ENCODE data around the gene EXOC3. TPM values are rescaled to one million over a fixed set of nuclear protein-coding genes. Genes with fewer than 3 reads are reported as not detected.

The EXOC3 gene
- total RNA-seq, 1 donor from 2014 or later: 23.8 TPM

DNA sequence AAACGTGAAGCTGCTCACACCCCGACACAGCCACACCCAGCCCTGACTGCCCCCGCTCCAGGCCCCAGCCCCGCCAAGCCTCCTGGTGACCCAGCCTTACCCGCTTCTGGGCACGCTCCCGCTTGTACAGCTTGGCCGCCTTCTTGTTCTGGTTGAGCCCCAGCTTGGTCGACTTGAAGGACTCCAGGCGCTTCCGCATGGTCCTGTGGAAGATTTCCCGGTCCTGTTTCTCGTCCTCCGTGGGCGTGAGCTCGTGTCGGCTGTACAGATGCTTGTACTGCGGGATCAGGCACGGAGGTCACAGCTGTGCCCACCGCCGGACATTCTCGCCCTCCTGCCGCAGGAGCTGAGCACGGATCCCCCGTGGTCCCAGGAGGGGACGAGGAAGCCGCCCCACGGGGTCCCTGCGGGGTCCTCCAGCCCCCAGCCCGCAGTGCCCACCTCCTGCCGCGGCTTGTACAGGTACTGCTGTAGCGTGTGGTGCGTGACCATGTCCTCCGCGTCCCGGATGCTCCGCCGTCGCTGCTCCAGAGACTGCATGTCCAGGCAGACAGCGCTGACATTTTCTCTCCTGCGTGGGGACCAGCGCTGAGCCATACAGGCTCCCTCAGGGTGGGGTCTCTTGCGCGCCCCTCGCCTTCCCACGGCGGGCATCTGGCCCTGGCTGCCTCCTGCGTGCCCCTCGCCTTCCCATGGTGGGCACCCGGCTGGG, 33.3 kb downstream of the EXOC3 start:
- no peak for TF ChIP-seq CTCF (conservative IDR thresholded peaks at IDR 0.05; ENCODE audit: low read depth, low read length)
- no peak overlapping the region for H3K4me3 ChIP-seq (ENCODE audit: low read depth, low read length)
- DNase-seq (ENCODE audit: low read depth): no peak

GRCh38 chr5:476814-477175, 33.8 kb downstream of the EXOC3 start:
- DNase-seq (ENCODE audit: low read depth): no peak
- H3K4me3 ChIP-seq (ENCODE audit: low read depth, low read length): no peak overlapping the region
- no peak for TF ChIP-seq CTCF (conservative IDR thresholded peaks at IDR 0.05; ENCODE audit: low read depth, low read length)

GRCh38 chr5:477247-477646, 34.3 kb downstream of the EXOC3 start:
- DNase-seq (ENCODE audit: low read depth): no peak
- H3K4me3 ChIP-seq (ENCODE audit: low read depth, low read length): no peak overlapping the region
- no peak for TF ChIP-seq CTCF (conservative IDR thresholded peaks at IDR 0.05; ENCODE audit: low read depth, low read length)

DNA sequence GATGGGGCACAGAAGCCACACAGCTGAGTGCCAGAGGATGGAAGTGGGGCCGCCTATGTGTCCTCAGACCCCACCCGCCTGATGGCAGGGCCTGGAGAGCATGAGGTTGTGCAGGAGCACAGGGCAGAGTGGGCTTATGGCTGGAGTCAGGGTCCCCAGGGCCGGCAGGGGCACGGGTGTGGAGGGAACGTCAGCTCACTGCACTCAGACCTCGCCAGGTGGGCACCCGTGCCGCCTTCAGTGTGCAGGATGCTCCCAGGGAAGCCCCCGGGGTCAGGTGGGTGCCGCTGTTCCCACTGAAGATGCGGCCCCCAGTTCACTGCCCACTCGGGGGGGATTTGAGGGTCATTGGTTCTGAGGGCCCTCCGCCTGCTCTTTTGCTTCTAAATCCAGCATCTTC, 34.9 kb downstream of the EXOC3 start:
- H3K4me3 ChIP-seq (ENCODE audit: low read depth, low read length): no peak overlapping the region
- DNase-seq (ENCODE audit: low read depth): no peak
- no peak for TF ChIP-seq CTCF (conservative IDR thresholded peaks at IDR 0.05; ENCODE audit: low read depth, low read length)

DNA sequence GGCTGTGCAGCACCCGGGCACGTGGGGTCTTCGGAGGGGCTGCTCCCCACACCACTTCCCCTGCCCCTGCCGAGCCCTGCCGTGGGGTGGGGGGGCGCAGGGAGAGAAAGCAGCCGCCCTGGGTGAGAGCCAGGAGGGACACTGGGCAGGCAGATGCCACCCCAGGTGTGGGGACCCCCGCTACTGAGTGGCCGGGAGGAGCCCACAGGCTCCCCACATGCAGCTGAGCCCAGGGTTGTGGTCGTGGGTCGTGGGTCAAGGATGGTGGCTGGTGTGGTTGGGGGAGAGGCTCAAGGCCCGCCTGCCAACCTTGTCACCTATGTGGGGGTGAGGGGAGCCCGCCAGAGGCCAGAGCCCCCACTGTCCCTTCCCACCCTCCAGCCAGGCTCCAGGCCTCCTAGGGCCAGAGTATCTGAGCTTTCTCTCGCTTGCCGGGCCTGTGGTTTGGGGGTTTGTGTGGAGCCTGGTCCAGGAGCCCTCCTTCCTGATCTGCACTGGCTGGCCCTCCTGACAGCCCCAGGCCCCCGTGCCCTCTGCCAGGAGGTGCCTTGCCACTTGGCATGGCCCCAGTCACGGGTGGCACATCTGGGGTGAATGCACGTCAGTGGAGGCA, 35.5 kb downstream of the EXOC3 start:
- no peak for DNase-seq (ENCODE audit: low read depth)
- no peak overlapping the region for H3K4me3 ChIP-seq (ENCODE audit: low read depth, low read length)
- no peak for TF ChIP-seq CTCF (conservative IDR thresholded peaks at IDR 0.05; ENCODE audit: low read depth, low read length)

DNA sequence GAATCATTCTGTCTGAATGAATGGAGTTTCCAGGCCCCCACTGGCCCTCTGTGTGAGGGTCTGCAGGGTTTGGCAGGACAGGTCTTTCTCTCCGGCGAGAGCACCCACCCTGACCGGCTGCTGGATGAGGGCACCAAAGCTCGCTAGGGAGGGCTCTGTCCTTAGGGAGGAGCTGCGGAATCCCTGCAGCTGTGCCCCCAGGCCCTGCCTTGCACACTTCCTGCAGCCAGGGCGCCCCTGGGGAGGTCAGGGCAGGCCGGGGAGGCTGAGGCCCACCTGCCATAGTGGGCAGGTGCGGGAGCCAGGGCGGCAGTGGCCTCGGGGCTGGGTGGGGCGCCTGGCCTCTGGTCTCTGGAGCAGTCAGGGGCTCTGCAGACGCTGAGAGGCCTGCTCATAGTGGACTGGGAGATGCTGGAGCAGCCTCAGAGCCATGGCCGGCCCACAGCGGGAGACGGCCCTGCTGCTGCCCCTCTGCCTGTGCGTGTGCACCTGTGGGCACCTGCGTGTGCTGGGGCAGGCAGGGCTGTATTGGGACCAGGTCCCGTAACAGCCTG, 36.1 kb downstream of the EXOC3 start:
- no peak for TF ChIP-seq CTCF (conservative IDR thresholded peaks at IDR 0.05; ENCODE audit: low read depth, low read length)
- H3K4me3 ChIP-seq (ENCODE audit: low read depth, low read length): no peak overlapping the region
- DNase-seq (ENCODE audit: low read depth): no peak

All from epithelial cell of proximal tubule (primary cell).